K562 (cell line): ENCODE measurements around the gene NOD2. TPM values are rescaled to one million over a fixed set of nuclear protein-coding genes. Genes with fewer than 3 reads are reported as not detected.

Source experiments
- ATAC-seq: fragments of 200-7000 bp; cut with Tn5 transposase; 3 replicates; pipeline ENCODE4 v1.9.1; 2020; ENCODE audit warnings: moderate library complexity
- BruUV-seq: library from RNA; stranded (reverse); fragments of 400-500 nt; replicated peaks from 2 replicates; lab custom pipeline; 2021; lab: Mats Ljungman, UMichigan
- CTCF ChIA-PET: fragments of 300-600 bp; formaldehyde crosslinking; extraction: SDS; loops from one replicate; lab custom pipeline; 2021; ENCODE audit warnings: low intra/inter-chr PET ratio; lab: Yijun Ruan, JAX
- POLR2A ChIA-PET: fragments of 300-600, 350-650 bp; sonication (Branson Sonifier 250); formaldehyde crosslinking; extraction: SDS; loops from one replicate; lab custom pipeline; 2021; ENCODE audit warnings: antibody characterized with exemption, inconsistent platforms; lab: Yijun Ruan, JAX
- DNase-seq, 4 experiments: peaks; one replicate each; pipeline versions ENCODE4 v3.0.0 to v3.0.0-alpha.2; 2011 to 2018; ENCODE audit warnings: low spot score in 3 of 4, mixed read lengths in 3 of 4; ENCODE audit errors: extremely low read depth in 1 of 4
- FAIRE-seq: peaks from 2 replicates; lab custom pipeline; 2011; peaks lifted over from hg19 to GRCh38; lab: Jason Lieb, UNC
- H2AFZ ChIP-seq: 2 replicates; pipeline ENCODE4 v1.6.0; 2011; ENCODE audit warnings: low read depth, low read length, control low read depth, inconsistent platforms
- H3K27ac ChIP-seq: fragments of 200-600 bp; 3 replicates; pipeline ENCODE4 v1.8.0; 2011; ENCODE audit warnings: low read depth, mild to moderate bottlenecking, control low read depth, inconsistent platforms, low read length, moderate library complexity, mixed read lengths; ENCODE audit errors: extremely low read depth
- H3K27me3 ChIP-seq, 2 experiments: fragments of 300-600 bp in 1 of 2; 2 replicates in 1 of 2; 3 replicates in 1 of 2; pipeline versions ENCODE4 v1.6.0 to v1.8.0; 2011; ENCODE audit warnings: inconsistent platforms in 2 of 2, low read length in 2 of 2, mild to moderate bottlenecking in 1 of 2, mixed read lengths in 1 of 2, moderate library complexity in 1 of 2; ENCODE audit not compliant: control insufficient read depth in 2 of 2, insufficient read depth in 2 of 2
- H3K36me3 ChIP-seq: fragments of 300-600 bp; 3 replicates; pipeline ENCODE4 v1.8.0; 2011; ENCODE audit warnings: mild to moderate bottlenecking, low read length, inconsistent platforms; ENCODE audit not compliant: control insufficient read depth, insufficient read depth
- H3K4me1 ChIP-seq, 2 experiments: fragments of 200-600 bp in 1 of 2; replicated peaks in 1 of 2; 2 replicates in 1 of 2; 3 replicates in 1 of 2; pipeline versions ENCODE4 v1.5.1 to v1.8.0; 2011; ENCODE audit warnings: inconsistent platforms in 2 of 2, low read length in 2 of 2, mild to moderate bottlenecking in 1 of 2, mixed read lengths in 1 of 2, moderate library complexity in 1 of 2; ENCODE audit not compliant: control insufficient read depth in 2 of 2, insufficient read depth in 2 of 2
- H3K4me2 ChIP-seq: 2 replicates; pipeline ENCODE4 v1.6.1; 2011; ENCODE audit warnings: low read length, control low read depth, inconsistent platforms, mixed read lengths; ENCODE audit not compliant: insufficient read depth
- H3K4me3 ChIP-seq: fragments of 200-600 bp; sonication (generic), shearing (Covaris generic); 2 replicates; pipeline ENCODE4 v1.5.1; 2016; ENCODE audit warnings: control low read depth, inconsistent platforms
- H3K79me2 ChIP-seq: fragments of 200-600 bp; 3 replicates; pipeline ENCODE4 v1.8.0; 2011; ENCODE audit warnings: low read length, inconsistent platforms; ENCODE audit not compliant: control insufficient read depth, insufficient read depth
- H3K9ac ChIP-seq, 2 experiments: 2 replicates each; pipeline versions ENCODE4 v1.6.0 to v1.6.1; 2011; ENCODE audit warnings: low read depth in 2 of 2, low read length in 2 of 2, control low read depth in 1 of 2, inconsistent platforms in 1 of 2, mild to moderate bottlenecking in 1 of 2, mixed read lengths in 1 of 2; ENCODE audit not compliant: insufficient read depth in 1 of 2
- H3K9me1 ChIP-seq: one replicate; pipeline ENCODE4 v1.6.0; 2011; ENCODE audit warnings: inconsistent platforms, mild to moderate bottlenecking, low read length, moderate library complexity; ENCODE audit not compliant: control insufficient read depth, insufficient read depth
- H3K9me3 ChIP-seq: replicated peaks from 2 replicates; pipeline ENCODE4 v1.5.1; 2011; ENCODE audit warnings: low read depth, low read length, inconsistent platforms; ENCODE audit not compliant: control insufficient read depth, insufficient read depth
- H4K20me1 ChIP-seq: replicated peaks from 2 replicates; pipeline ENCODE4 v1.6.1; 2011; ENCODE audit warnings: low read length, inconsistent platforms, mixed read lengths; ENCODE audit not compliant: control insufficient read depth, insufficient read depth
- FOSL1 ChIP-seq: fragments of 200-800 bp; sonication (Bioruptor generic); conservative IDR thresholded peaks from 2 replicates; pipeline ENCODE4 v1.6.1; 2016; ENCODE audit warnings: missing genetic modification characterization, missing compliant biosample characterization
- MCM3 ChIP-seq: fragments of 450-650 bp; IDR thresholded peaks from 2 replicates; pipeline ENCODE4 v1.6.1; 2016
- MECOM ChIP-seq: fragments of 250-450 bp; sonication (Bioruptor Pico); IDR thresholded peaks from 2 replicates; pipeline ENCODE4 v1.8.0; 2022; ENCODE audit warnings: inconsistent platforms
- NCOR1 ChIP-seq: fragments of 450-650 bp; IDR thresholded peaks from 2 replicates; pipeline ENCODE4 v1.6.1; 2016; ENCODE audit warnings: mild to moderate bottlenecking, moderate library complexity
- NFIC ChIP-seq: fragments of 450-650 bp; IDR thresholded peaks from 2 replicates; pipeline ENCODE4 v1.6.1; 2017; ENCODE audit warnings: mild to moderate bottlenecking, inconsistent platforms
- NRF1 ChIP-seq, 2 experiments: fragments of 450-650 bp; IDR thresholded peaks in 1 of 2; conservative IDR thresholded peaks in 1 of 2; 2 replicates each; pipeline ENCODE4 v1.6.1; 2014; ENCODE audit warnings: mild to moderate bottlenecking in 2 of 2
- POLR3A ChIP-seq: IDR thresholded peaks from 2 replicates; pipeline ENCODE4 v1.6.1; 2011; ENCODE audit warnings: borderline replicate concordance, mild to moderate bottlenecking, moderate library complexity; ENCODE audit not compliant: insufficient read length, insufficient read depth; ENCODE audit errors: extremely low read depth
- TRIM24 ChIP-seq, 2 experiments: fragments of 450-650 bp; IDR thresholded peaks; 2 replicates each; pipeline ENCODE4 v1.6.1; 2016
- WGBS: fragments of 100-300 bp; shearing (Covaris generic); methylation state at CpG from one replicate; pipeline ENCODE4 v1.1.6; 2016; ENCODE audit warnings: low coverage, mixed read lengths; ENCODE audit not compliant: insufficient coverage; ENCODE audit errors: missing lambda C conversion rate; 5-methylcytosine and 5-hydroxymethylcytosine counted together
- in situ Hi-C: fragments of 300-500 bp; cut with MboI; formaldehyde crosslinking; loops from 4 replicates; pipeline ENCODE4 v1.15.0; 2018; ENCODE audit warnings: inconsistent platforms, mixed read lengths
- intact Hi-C: fragments of 100-400 bp; cut with micrococcal nuclease; formaldehyde crosslinking; loops from 2 replicates; pipeline ENCODE4 v1.14.2; 2022
- polyA plus RNA-seq, 8 experiments: library from polyadenylated mRNA; depleted of rRNA in 4 of 8; stranded (reverse) in 5 of 8; unstranded in 3 of 8; fragments of >200 nt; fragmentation: Nextera tagmentation in 2 of 8; fragmentation: Illumina TruSeq in 1 of 8; extraction: Ambion mirVana in 2 of 8; extraction: Trizol in 1 of 8; gene quantifications; 2 replicates each; pipeline versions ENCODE4 v1.2.1 to v1.2.3, GENCODE V29; 2011 to 2014; ENCODE audit warnings: inconsistent platforms in 1 of 8, missing spikeins in 1 of 8
- total RNA-seq, 7 experiments: library from RNA; depleted of rRNA in 6 of 7; stranded (reverse); fragments of >200 nt in 6 of 7; fragmentation: Illumina TruSeq in 2 of 7; extraction: Trizol in 2 of 7; gene quantifications; 2 replicates each; pipeline versions ENCODE4 v1.2.1 to v1.2.3, GENCODE V29; 2011 to 2021; ENCODE audit warnings: low replicate concordance in 1 of 7
- TF ChIP-seq, protein P1 (sequence below): fragments of 450-650 bp; IDR thresholded peaks from 2 replicates; pipeline ENCODE4 v1.6.1; 2016; ENCODE audit warnings: low read depth, mild to moderate bottlenecking, moderate library complexity
- TF ChIP-seq, protein P2 (sequence below): sonication (generic); formaldehyde crosslinking; IDR thresholded peaks from 2 replicates; pipeline ENCODE4 v1.8.1; 2023; ENCODE audit warnings: missing genetic modification reagents, mild to moderate bottlenecking, borderline replicate concordance

The NOD2 gene
- total and polyA plus RNA-seq, 9 of the 15 experiments (the other 6 are each of a cell fraction or from before 2014, with no cell fraction given): 0.04 TPM; not detected in 8

DNA sequence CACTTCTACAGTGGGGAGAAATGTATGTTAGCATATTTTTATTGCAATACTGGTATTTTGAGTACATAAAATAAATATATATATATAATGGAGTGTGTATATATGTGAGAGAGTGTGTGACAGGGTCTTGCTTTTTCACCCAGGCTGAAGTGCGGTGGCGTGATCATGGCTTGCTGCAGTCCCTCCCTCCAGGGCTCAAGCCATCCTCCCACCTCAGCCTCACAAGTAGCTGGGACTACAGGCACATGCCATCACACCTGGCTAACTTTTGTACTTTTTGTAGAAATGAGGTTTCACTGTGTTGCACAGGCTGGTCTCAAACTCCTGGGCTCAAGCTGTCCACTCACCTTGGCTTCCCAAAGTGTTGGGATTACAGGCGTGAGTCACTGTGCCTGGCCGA lies 52.5 kb downstream of the NOD2 start:
- DNase-seq (no peak), ATAC-seq (no peak), FAIRE-seq (no peak)
- H3K4me3 ChIP-seq: no peak overlapping the region
- in situ Hi-C loops: no loop called here
- H2AFZ ChIP-seq: no peak overlapping the region
- H3K9me3 ChIP-seq: no peaks in the 10 kb centered on the region
- BruUV-seq: no TSS peak
- no peak for TF ChIP-seq POLR3A
- no peak for TF ChIP-seq MCM3
- TF ChIP-seq NFIC: no peak
- TF ChIP-seq NCOR1: no peak
- no peak for TF ChIP-seq MECOM (CRISPR knock-in tag)
- no peak for TF ChIP-seq FOSL1 (tag)
- TF ChIP-seq, protein P1, sequence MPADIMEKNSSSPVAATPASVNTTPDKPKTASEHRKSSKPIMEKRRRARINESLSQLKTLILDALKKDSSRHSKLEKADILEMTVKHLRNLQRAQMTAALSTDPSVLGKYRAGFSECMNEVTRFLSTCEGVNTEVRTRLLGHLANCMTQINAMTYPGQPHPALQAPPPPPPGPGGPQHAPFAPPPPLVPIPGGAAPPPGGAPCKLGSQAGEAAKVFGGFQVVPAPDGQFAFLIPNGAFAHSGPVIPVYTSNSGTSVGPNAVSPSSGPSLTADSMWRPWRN: no peak
- no peak for TF ChIP-seq NRF1 (conservative IDR thresholded peaks at IDR 0.05 in 1 of 2, IDR thresholded peaks at IDR 0.05 in 1 of 2)
- TF ChIP-seq, protein P2, sequence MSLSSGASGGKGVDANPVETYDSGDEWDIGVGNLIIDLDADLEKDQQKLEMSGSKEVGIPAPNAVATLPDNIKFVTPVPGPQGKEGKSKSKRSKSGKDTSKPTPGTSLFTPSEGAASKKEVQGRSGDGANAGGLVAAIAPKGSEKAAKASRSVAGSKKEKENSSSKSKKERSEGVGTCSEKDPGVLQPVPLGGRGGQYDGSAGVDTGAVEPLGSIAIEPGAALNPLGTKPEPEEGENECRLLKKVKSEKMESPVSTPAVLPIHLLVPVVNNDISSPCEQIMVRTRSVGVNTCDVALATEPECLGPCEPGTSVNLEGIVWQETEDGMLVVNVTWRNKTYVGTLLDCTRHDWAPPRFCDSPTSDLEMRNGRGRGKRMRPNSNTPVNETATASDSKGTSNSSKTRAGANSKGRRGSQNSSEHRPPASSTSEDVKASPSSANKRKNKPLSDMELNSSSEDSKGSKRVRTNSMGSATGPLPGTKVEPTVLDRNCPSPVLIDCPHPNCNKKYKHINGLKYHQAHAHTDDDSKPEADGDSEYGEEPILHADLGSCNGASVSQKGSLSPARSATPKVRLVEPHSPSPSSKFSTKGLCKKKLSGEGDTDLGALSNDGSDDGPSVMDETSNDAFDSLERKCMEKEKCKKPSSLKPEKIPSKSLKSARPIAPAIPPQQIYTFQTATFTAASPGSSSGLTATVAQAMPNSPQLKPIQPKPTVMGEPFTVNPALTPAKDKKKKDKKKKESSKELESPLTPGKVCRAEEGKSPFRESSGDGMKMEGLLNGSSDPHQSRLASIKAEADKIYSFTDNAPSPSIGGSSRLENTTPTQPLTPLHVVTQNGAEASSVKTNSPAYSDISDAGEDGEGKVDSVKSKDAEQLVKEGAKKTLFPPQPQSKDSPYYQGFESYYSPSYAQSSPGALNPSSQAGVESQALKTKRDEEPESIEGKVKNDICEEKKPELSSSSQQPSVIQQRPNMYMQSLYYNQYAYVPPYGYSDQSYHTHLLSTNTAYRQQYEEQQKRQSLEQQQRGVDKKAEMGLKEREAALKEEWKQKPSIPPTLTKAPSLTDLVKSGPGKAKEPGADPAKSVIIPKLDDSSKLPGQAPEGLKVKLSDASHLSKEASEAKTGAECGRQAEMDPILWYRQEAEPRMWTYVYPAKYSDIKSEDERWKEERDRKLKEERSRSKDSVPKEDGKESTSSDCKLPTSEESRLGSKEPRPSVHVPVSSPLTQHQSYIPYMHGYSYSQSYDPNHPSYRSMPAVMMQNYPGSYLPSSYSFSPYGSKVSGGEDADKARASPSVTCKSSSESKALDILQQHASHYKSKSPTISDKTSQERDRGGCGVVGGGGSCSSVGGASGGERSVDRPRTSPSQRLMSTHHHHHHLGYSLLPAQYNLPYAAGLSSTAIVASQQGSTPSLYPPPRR (CRISPR knock-in tag): no peak
- TF ChIP-seq TRIM24 (IDR thresholded peaks at IDR 0.05): no peak
- no peaks in the 10 kb centered on the region for H3K36me3 ChIP-seq
- H3K27me3 ChIP-seq: no peaks in the 10 kb centered on the region
- H3K27ac ChIP-seq: no peak overlapping the region
- H3K9me1 ChIP-seq: no peaks in the 10 kb centered on the region
- H4K20me1 ChIP-seq: no peaks in the 10 kb centered on the region
- CTCF ChIA-PET: no interaction called here
- 61% methylated on average over 4 of the region's 4 CpGs for WGBS
- H3K79me2 ChIP-seq: no peaks in the 10 kb centered on the region
- H3K4me1 ChIP-seq: peaks cover 5 to 10% of the 10 kb centered on the region in 2 experiments; a peak in 3 of 5 replicates
- H3K4me2 ChIP-seq: no peak overlapping the region
- intact Hi-C loops: loop anchor here (5.0 kb wide), 1 partner anchor 74 kb away; no protein-coding TSS in a partner anchor
- POLR2A ChIA-PET: interaction anchor here (1.3 kb wide), 1 partner anchor 11 kb away, joined by 5 read pairs; no protein-coding TSS in a partner anchor
- no peak overlapping the region for H3K9ac ChIP-seq
